ENCODE data around the gene TRIM67.

Gene TRIM67

DNA sequence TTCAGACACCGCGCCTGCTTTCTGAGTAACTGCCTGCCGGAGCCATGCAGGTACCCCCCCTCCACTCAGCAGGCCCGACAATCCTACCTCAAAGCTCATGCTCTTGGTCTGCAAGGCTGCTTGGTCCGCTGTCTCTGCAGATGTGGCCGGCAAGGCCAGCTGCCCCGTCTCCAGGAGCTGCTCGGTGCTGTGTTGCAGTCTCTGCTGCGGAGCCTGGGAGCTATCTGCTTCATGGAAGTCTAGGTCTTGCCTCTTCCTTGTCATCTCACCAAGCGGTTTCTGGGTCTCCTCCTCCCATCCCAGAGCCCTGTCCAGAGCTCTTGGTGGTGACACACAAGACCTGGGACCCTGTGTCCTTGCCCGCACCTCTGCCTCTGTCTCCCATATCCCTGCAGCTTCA, 55.2 kb downstream of the TRIM67 start:
- no peak overlapping the region for H3K4me2 ChIP-seq (ENCODE audit: low read depth, low read length, poor library complexity, severe bottlenecking)
- no peak overlapping the region for H3K9ac ChIP-seq (ENCODE audit: low read length)
- TF ChIP-seq EZH2phosphoT487 (conservative IDR thresholded peaks at IDR 0.05; ENCODE audit: low read length): no peak
- no peak for TF ChIP-seq CTCF (IDR thresholded peaks at IDR 0.05; ENCODE audit: insufficient read depth, low read length, poor library complexity, severe bottlenecking)
- no peaks in the 10 kb centered on the region for H3K27me3 ChIP-seq (ENCODE audit: low read length)
- H4K20me1 ChIP-seq (ENCODE audit: low read depth, low read length): no peaks in the 10 kb centered on the region
- no peaks in the 10 kb centered on the region for H3K9me3 ChIP-seq (ENCODE audit: insufficient read depth, low read length)
- H3K79me2 ChIP-seq (ENCODE audit: insufficient read depth, low read length): no peaks in the 10 kb centered on the region
- no peak overlapping the region for H2AFZ ChIP-seq (ENCODE audit: low read depth, low read length, severe bottlenecking)
- no peak overlapping the region for H3K27ac ChIP-seq (ENCODE audit: low read depth, low read length)
- no peaks in the 10 kb centered on the region for H3K36me3 ChIP-seq (ENCODE audit: low read length)
- H3F3A ChIP-seq (ENCODE audit: insufficient read depth): no peaks in the 10 kb centered on the region
- no peaks in the 10 kb centered on the region for H3K9me2 ChIP-seq (replicated peaks; ENCODE audit: insufficient read depth, low read length)
- H3K4me3 ChIP-seq (ENCODE audit: insufficient read depth, low read length, poor library complexity, severe bottlenecking): no peak overlapping the region

- Histone ChIP-seq H3K9me3 (ENCODE audit: insufficient read depth, low read length) (no peaks in the 10 kb centered on the region), H4K20me1 (ENCODE audit: low read depth, low read length) (no peaks in the 10 kb centered on the region), H3K9me2 (replicated peaks; ENCODE audit: insufficient read depth, low read length) (no peaks in the 10 kb centered on the region), H3K27ac (ENCODE audit: low read depth, low read length) (no peak overlapping the region), H3F3A (ENCODE audit: insufficient read depth) (no peaks in the 10 kb centered on the region), H3K9ac (ENCODE audit: low read length) (no peak overlapping the region), H3K27me3 (ENCODE audit: low read length) (no peaks in the 10 kb centered on the region), H3K4me3 (ENCODE audit: insufficient read depth, low read length, poor library complexity, severe bottlenecking) (no peak overlapping the region), H3K4me2 (ENCODE audit: low read depth, low read length, poor library complexity, severe bottlenecking) (no peak overlapping the region), H2AFZ (ENCODE audit: low read depth, low read length, severe bottlenecking) (no peak overlapping the region), H3K79me2 (ENCODE audit: insufficient read depth, low read length) (no peaks in the 10 kb centered on the region), H3K36me3 (ENCODE audit: low read length) (no peaks in the 10 kb centered on the region)
- TF ChIP-seq EZH2phosphoT487 (conservative IDR thresholded peaks at IDR 0.05; ENCODE audit: low read length): no peak
- TF ChIP-seq CTCF (IDR thresholded peaks at IDR 0.05; ENCODE audit: insufficient read depth, low read length, poor library complexity, severe bottlenecking): no peak
Observed at GRCh38 chr1:231218078-231218477, 56.2 kb downstream of the TRIM67 start.

DNA sequence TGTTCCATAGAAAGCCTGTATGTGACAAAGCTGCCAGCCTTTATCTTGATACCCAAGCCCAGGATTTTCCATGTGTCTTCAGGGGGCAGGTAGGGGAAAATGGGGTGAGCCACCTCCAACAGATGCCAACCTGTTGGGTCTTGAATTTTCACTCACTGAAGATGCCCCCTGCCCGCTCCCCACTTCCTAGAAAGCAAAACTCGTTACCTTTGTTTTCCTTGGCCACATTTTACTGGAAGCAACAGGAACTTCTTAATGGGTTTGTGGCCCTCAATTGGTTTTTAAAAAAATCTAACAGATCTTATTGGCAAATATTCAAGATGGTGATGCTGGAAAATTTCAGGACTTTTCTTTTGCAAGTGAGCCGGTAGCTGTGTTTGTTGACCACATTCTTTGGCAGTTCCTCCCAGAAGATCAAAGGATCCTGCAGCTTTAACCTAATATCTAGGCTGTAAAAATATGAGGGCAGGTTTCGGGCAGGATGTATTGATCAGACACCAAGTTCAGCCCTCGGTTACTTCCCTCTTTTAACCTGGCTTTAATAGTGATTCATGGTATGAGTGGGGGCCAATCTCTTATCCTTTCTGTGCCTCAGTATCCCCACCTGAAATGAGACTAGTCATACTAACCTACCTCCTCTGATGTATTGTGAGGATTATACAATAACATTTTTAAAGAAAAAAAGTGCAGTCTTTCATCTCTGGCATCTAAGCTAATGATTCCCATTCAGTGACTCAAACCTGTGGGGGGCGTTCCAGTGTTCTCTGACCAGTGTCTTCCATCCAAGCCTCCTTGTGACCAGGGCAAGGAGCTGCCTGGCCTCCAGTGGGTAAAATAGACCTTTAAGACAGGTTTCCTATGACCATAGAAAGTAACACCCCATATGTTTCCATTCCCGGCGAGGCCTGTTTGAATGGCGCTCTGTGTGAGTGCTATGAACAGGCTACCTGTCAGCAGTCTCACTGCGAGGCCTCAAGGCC, 57.9 kb downstream of the TRIM67 start:
- Histone ChIP-seq H3K79me2 (ENCODE audit: insufficient read depth, low read length) (no peaks in the 10 kb centered on the region), H3K27ac (ENCODE audit: low read depth, low read length) (no peak overlapping the region), H3K4me3 (ENCODE audit: insufficient read depth, low read length, poor library complexity, severe bottlenecking) (no peak overlapping the region), H2AFZ (ENCODE audit: low read depth, low read length, severe bottlenecking) (no peak overlapping the region), H4K20me1 (ENCODE audit: low read depth, low read length) (no peaks in the 10 kb centered on the region), H3K9me2 (replicated peaks; ENCODE audit: insufficient read depth, low read length) (no peaks in the 10 kb centered on the region), H3K9me3 (ENCODE audit: insufficient read depth, low read length) (no peaks in the 10 kb centered on the region), H3K27me3 (ENCODE audit: low read length) (no peaks in the 10 kb centered on the region), H3K4me2 (ENCODE audit: low read depth, low read length, poor library complexity, severe bottlenecking) (no peak overlapping the region), H3F3A (ENCODE audit: insufficient read depth) (no peaks in the 10 kb centered on the region), H3K36me3 (ENCODE audit: low read length) (no peaks in the 10 kb centered on the region; the same call in 1 of the 2 replicates), H3K9ac (ENCODE audit: low read length) (no peak overlapping the region)
- TF ChIP-seq EZH2phosphoT487 (conservative IDR thresholded peaks at IDR 0.05; ENCODE audit: low read length) (no peak), CTCF (IDR thresholded peaks at IDR 0.05; ENCODE audit: insufficient read depth, low read length, poor library complexity, severe bottlenecking) (no peak)
